ENCODE measurements around the gene SLC20A1.

GRCh38 chr2:112597537-112598322 lies 48.0 kb upstream of the SLC20A1 start:
- TF ChIP-seq CTCF (IDR thresholded peaks at IDR 0.05 in 2 of 3, conservative IDR thresholded peaks at IDR 0.05 in 1 of 3; ENCODE audit: borderline replicate concordance in 1 of 3, insufficient read depth in 1 of 3, low read depth in 2 of 3, low read length in 2 of 3) (no peak), CBX3 (IDR thresholded peaks at IDR 0.05; ENCODE audit: low read depth) (no peak), RAD21 (IDR thresholded peaks at IDR 0.05; ENCODE audit: low read depth) (no peak)
- TF ChIP-seq, protein P1, sequence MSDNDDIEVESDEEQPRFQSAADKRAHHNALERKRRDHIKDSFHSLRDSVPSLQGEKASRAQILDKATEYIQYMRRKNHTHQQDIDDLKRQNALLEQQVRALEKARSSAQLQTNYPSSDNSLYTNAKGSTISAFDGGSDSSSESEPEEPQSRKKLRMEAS (IDR thresholded peaks at IDR 0.05), result no peak
